Osteoblast (primary cell): Measurements from ENCODE around the gene ARR3. TPM values are rescaled to one million over a fixed set of nuclear protein-coding genes. Genes with fewer than 3 reads are reported as not detected.

Source experiments
- DNase-seq: peaks from one replicate; pipeline ENCODE4 v3.0.0; 2011; ENCODE audit warnings: low spot score, mixed read lengths; ENCODE audit not compliant: insufficient read length; ENCODE audit errors: missing footprints
- H2AFZ ChIP-seq: 2 replicates; pipeline ENCODE4 v1.6.0; 2011; ENCODE audit warnings: mild to moderate bottlenecking, low read length
- H3K27ac ChIP-seq: 2 replicates; pipeline ENCODE4 v1.5.1; 2011; ENCODE audit warnings: mild to moderate bottlenecking, low read depth, low read length, moderate library complexity
- H3K27me3 ChIP-seq: 2 replicates; pipeline ENCODE4 v1.6.0; 2012; ENCODE audit warnings: mild to moderate bottlenecking, control low read depth, inconsistent platforms, low read length, moderate library complexity; ENCODE audit not compliant: insufficient read depth
- H3K36me3 ChIP-seq: 2 replicates; pipeline ENCODE4 v1.5.1; 2011; ENCODE audit warnings: mild to moderate bottlenecking, low read length, control low read depth, moderate library complexity; ENCODE audit not compliant: insufficient read depth
- H3K4me1 ChIP-seq: 2 replicates; pipeline ENCODE4 v1.5.1; 2011; ENCODE audit warnings: mild to moderate bottlenecking, low read length, control low read depth, moderate library complexity; ENCODE audit not compliant: insufficient read depth
- H3K4me2 ChIP-seq: 2 replicates; pipeline ENCODE4 v1.6.0; 2011; ENCODE audit warnings: mild to moderate bottlenecking, low read length; ENCODE audit not compliant: insufficient read depth
- H3K4me3 ChIP-seq: fragments of 200-600 bp; sonication (generic); 3 replicates; pipeline ENCODE4 v1.5.1; 2012; ENCODE audit warnings: mild to moderate bottlenecking, low read length, inconsistent platforms; ENCODE audit not compliant: insufficient read depth
- H3K79me2 ChIP-seq: 2 replicates; pipeline ENCODE4 v1.6.0; 2012; ENCODE audit warnings: mild to moderate bottlenecking, low read length, control low read depth, inconsistent platforms; ENCODE audit not compliant: insufficient read depth
- H3K9me3 ChIP-seq: 2 replicates; pipeline ENCODE4 v1.5.1; 2011; ENCODE audit warnings: low read depth, low read length, control low read depth
- H4K20me1 ChIP-seq: 2 replicates; pipeline ENCODE4 v1.6.0; 2012; ENCODE audit warnings: mild to moderate bottlenecking, low read length, control low read depth; ENCODE audit not compliant: insufficient read depth
- small RNA-seq: library from RNA; depleted of rRNA; stranded (forward); fragments of <200 nt; gene quantifications from one replicate; pipeline ENCODE3, GENCODE V24; 2012
- total RNA-seq: library from RNA; depleted of rRNA; stranded (reverse); fragments of >200 nt; gene quantifications from 2 replicates; pipeline ENCODE4 v1.2.3, GENCODE V29; 2012
- TF ChIP-seq, protein P1 (sequence below): IDR thresholded peaks from 2 replicates; pipeline ENCODE4 v1.5.1; 2011; ENCODE audit warnings: mild to moderate bottlenecking, low read depth, low read length, moderate library complexity; ENCODE audit errors: extremely low read depth

Gene ARR3
- total RNA-seq, 1 donor: not detected

DNA sequence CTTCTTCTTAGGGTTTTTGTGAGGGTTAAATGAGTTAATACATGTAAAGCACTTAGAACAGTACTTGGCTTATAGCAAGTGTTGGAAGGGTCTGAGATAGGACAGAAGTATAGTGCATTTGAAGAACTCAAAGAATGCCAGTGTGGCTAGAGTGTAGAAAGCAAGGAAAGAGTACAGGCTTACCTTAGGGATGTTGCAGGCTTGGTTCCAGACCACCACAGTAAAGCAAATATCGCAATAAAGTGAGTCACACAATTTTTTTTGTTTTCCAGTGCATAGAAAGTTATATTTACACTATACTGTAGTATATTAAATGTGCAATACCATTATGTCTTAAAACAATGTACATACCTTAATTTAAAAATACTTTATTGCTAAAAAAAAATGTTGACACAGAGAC, 63.0 kb downstream of the ARR3 start:
- TF ChIP-seq, protein P1, sequence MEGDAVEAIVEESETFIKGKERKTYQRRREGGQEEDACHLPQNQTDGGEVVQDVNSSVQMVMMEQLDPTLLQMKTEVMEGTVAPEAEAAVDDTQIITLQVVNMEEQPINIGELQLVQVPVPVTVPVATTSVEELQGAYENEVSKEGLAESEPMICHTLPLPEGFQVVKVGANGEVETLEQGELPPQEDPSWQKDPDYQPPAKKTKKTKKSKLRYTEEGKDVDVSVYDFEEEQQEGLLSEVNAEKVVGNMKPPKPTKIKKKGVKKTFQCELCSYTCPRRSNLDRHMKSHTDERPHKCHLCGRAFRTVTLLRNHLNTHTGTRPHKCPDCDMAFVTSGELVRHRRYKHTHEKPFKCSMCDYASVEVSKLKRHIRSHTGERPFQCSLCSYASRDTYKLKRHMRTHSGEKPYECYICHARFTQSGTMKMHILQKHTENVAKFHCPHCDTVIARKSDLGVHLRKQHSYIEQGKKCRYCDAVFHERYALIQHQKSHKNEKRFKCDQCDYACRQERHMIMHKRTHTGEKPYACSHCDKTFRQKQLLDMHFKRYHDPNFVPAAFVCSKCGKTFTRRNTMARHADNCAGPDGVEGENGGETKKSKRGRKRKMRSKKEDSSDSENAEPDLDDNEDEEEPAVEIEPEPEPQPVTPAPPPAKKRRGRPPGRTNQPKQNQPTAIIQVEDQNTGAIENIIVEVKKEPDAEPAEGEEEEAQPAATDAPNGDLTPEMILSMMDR: no peak
- Histone ChIP-seq H3K4me2 (no peak overlapping the region), H3K27ac (no peak overlapping the region)

More for the DNA sequence above, 63.0 kb downstream of the ARR3 start:
- Histone ChIP-seq H3K79me2 (no peaks in the 10 kb centered on the region), H3K36me3 (no peaks in the 10 kb centered on the region), H3K9me3 (no peaks in the 10 kb centered on the region), H4K20me1 (no peaks in the 10 kb centered on the region), H2AFZ (no peak overlapping the region), H3K4me3 (no peak overlapping the region), H3K27me3 (peaks cover 5% of the 10 kb centered on the region), H3K4me1 (no peaks in the 10 kb centered on the region)
- no peak for DNase-seq

Small RNA genes lying within 50 kb of the gene (small RNA-seq; reads per million reads assigned to genes)
- not detected for gene RNA5SP507

Other genes starting within 250 kb of the ARR3 start
- not detected in 2 replicates for gene AWAT2, start 218.4 kb upstream of the ARR3 start, total RNA-seq
- not detected in 2 replicates for gene OTUD6A, start 205.9 kb upstream of the ARR3 start, total RNA-seq
- gene IGBP1, start 134.9 kb upstream of the ARR3 start, total RNA-seq: 85.0 and 88.1 TPM in 2 replicates
- gene DGAT2L6, start 90.9 kb upstream of the ARR3 start, total RNA-seq: not detected in 2 replicates
- gene AWAT1, start 33.7 kb upstream of the ARR3 start, total RNA-seq: not detected in 2 replicates
- gene P2RY4, start 8.1 kb upstream of the ARR3 start, total RNA-seq: under 0.01 and 0.29 TPM in 2 replicates
- not detected in 2 replicates for gene RAB41, start 13.8 kb downstream of the ARR3 start, total RNA-seq
- 43.4 and 55.4 TPM in 2 replicates for gene PDZD11, start 21.6 kb downstream of the ARR3 start, total RNA-seq
- 2.1 and 2.2 TPM in 2 replicates for gene KIF4A, start 21.8 kb downstream of the ARR3 start, total RNA-seq
- not detected in 2 replicates for gene GDPD2, start 155.0 kb downstream of the ARR3 start, total RNA-seq
- 7.7 and 8.0 TPM in 2 replicates for gene DLG3, start 176.5 kb downstream of the ARR3 start, total RNA-seq